ENCODE data around the gene TM9SF3. TPM values are rescaled to one million over a fixed set of nuclear protein-coding genes. Genes with fewer than 3 reads are reported as not detected.
"Not testable (repeated sequence)": the region's sequence is repeated elsewhere in the genome, so short reads cannot be mapped to it uniquely, and the experiment has no call there.

The TM9SF3 gene
- total RNA-seq, 3 donors from 2014 or later, result 95.7 to 118 (median 116) TPM

- H3K27me3 ChIP-seq, result no peaks in the 10 kb centered on the region
- no peak for DNase-seq (ENCODE audit: low spot score in 2 of 2)
- H3K9me3 ChIP-seq, result no peaks in the 10 kb centered on the region
- H3K36me3 ChIP-seq, result peaks cover 10% of the 10 kb centered on the region
- H3K4me1 ChIP-seq, result no peaks in the 10 kb centered on the region
- H3K27ac ChIP-seq, result no peak overlapping the region
- intact Hi-C loops (cut with DNase I; ENCODE audit: low total_unique reads), result no loop called here
- H3K4me3 ChIP-seq, result no peak overlapping the region
- TF ChIP-seq CTCF (IDR thresholded peaks at IDR 0.05) (peak in 1 of 3 donors; percentile 13), POLR2A (IDR thresholded peaks at IDR 0.05) (no peak)
Observed at GRCh38 chr10:96556003-96556402, 30.8 kb downstream of the TM9SF3 start.

DNA sequence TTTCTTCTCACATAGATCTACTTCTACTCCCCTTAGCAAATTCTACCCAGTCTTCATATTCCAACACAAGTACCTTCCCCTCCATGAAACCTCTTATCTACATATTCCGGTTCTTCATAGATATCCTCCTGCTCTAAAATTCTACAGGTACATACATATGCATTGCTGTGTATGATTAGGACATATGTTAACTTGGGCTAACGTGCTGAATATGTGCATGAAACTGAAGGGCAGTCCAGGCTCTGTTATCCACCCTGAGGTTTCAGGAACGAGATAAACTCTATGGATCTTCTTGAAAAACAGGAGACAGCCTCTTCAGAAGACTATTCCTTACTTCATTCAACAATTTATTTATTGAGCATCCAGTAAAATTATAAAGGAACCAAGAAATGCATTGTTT, 31.5 kb downstream of the TM9SF3 start:
- Histone ChIP-seq H3K9me3 (no peaks in the 10 kb centered on the region), H3K27me3 (no peaks in the 10 kb centered on the region), H3K4me3 (no peak overlapping the region), H3K36me3 (peaks cover 11% of the 10 kb centered on the region), H3K27ac (no peak overlapping the region), H3K4me1 (no peaks in the 10 kb centered on the region)
- intact Hi-C loops (cut with DNase I; ENCODE audit: low total_unique reads), result no loop called here
- DNase-seq (ENCODE audit: low spot score in 2 of 2), result no peak
- no peak for TF ChIP-seq POLR2A (IDR thresholded peaks at IDR 0.05)
- no peak for TF ChIP-seq CTCF (IDR thresholded peaks at IDR 0.05)

GRCh38 chr10:96548589-96548988, 38.2 kb downstream of the TM9SF3 start:
- no peaks in the 10 kb centered on the region for H3K4me1 ChIP-seq
- H3K27ac ChIP-seq, result no peak overlapping the region
- intact Hi-C loops (cut with DNase I; ENCODE audit: low total_unique reads), result no loop called here
- H3K27me3 ChIP-seq, result no peaks in the 10 kb centered on the region
- peaks cover 8% of the 10 kb centered on the region for H3K36me3 ChIP-seq
- no peaks in the 10 kb centered on the region for H3K9me3 ChIP-seq
- no peak overlapping the region for H3K4me3 ChIP-seq
- TF ChIP-seq CTCF (IDR thresholded peaks at IDR 0.05), result no peak
- no peak for TF ChIP-seq POLR2A (IDR thresholded peaks at IDR 0.05)
- no peak for TF ChIP-seq POLR2AphosphoS5 (IDR thresholded peaks at IDR 0.05)
- no peak for DNase-seq (ENCODE audit: low spot score in 2 of 2)

GRCh38 chr10:96545558-96545957, 41.3 kb downstream of the TM9SF3 start:
- H3K27ac ChIP-seq; intact Hi-C loops (cut with DNase I; ENCODE audit: low total_unique reads); H3K36me3 ChIP-seq; H3K4me1 ChIP-seq; H3K9me3 ChIP-seq; H3K27me3 ChIP-seq; H3K4me3 ChIP-seq; DNase-seq (ENCODE audit: low spot score in 2 of 2): not testable (repeated sequence)

DNA sequence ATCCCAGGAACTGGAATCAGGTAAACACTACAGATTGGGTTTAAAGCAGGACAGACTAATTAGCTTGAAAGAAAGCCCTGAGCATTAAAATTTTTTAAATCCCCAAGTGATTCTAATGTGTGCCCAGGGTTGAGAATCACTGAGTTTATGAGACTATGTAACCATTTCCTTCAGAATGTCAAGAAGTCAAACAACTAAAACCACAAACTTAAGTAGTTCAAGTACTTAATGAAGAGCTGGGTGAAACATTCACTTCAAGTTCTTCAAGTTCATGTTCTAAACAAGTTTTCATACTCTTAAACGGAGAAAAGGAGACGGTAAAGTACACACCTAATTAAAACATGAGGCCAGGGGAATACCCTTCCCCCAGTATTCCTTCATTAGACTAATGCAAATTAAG, 44.9 kb downstream of the TM9SF3 start:
- Histone ChIP-seq H3K4me3 (no peak overlapping the region), H3K27ac (no peak overlapping the region), H3K36me3 (peaks cover 5% of the 10 kb centered on the region), H3K4me1 (no peaks in the 10 kb centered on the region), H3K9me3 (no peaks in the 10 kb centered on the region), H3K27me3 (no peaks in the 10 kb centered on the region)
- TF ChIP-seq POLR2AphosphoS5 (IDR thresholded peaks at IDR 0.05) (no peak), CTCF (IDR thresholded peaks at IDR 0.05) (no peak), POLR2A (IDR thresholded peaks at IDR 0.05) (no peak)
- DNase-seq (ENCODE audit: low spot score in 2 of 2), result no peak
- intact Hi-C loops (cut with DNase I; ENCODE audit: low total_unique reads), result no loop called here

- no peak for DNase-seq (ENCODE audit: low spot score in 2 of 2)
- no peaks in the 10 kb centered on the region for H3K27me3 ChIP-seq
- TF ChIP-seq POLR2AphosphoS5 (IDR thresholded peaks at IDR 0.05) (no peak), CTCF (IDR thresholded peaks at IDR 0.05) (no peak), POLR2A (IDR thresholded peaks at IDR 0.05) (no peak)
- intact Hi-C loops (cut with DNase I; ENCODE audit: low total_unique reads), result no loop called here
- no peaks in the 10 kb centered on the region for H3K4me1 ChIP-seq
- H3K4me3 ChIP-seq, result no peak overlapping the region
- H3K9me3 ChIP-seq, result no peaks in the 10 kb centered on the region
- H3K36me3 ChIP-seq, result peaks cover 5% of the 10 kb centered on the region
- no peak overlapping the region for H3K27ac ChIP-seq
Observed at GRCh38 chr10:96540240-96540639, 46.6 kb downstream of the TM9SF3 start.

Data from breast epithelium (tissue), 4 donors.